HG03571 (cell line): Measurements from ENCODE around the gene OST4.

Experiments
- ATAC-seq: cut with Tn5 transposase; IDR thresholded peaks from one replicate; pipeline ENCODE4 v1.9.1; 2021; ENCODE audit not compliant: unreplicated experiment

The OST4 gene

GRCh38 chr2:27027211-27027651 lies 44.2 kb downstream of the OST4 start:
- no peak for ATAC-seq

- no peak for ATAC-seq
Observed at GRCh38 chr2:27025861-27026851, 45.3 kb downstream of the OST4 start.

- ATAC-seq = no peak
Observed at GRCh38 chr2:27025281-27025800, 46.1 kb downstream of the OST4 start.

- ATAC-seq = no peak
Observed at GRCh38 chr2:27024812-27025211, 46.6 kb downstream of the OST4 start.

- ATAC-seq = no peak
Observed at GRCh38 chr2:27024188-27024587, 47.3 kb downstream of the OST4 start.

- ATAC-seq = no peak
Observed at GRCh38 chr2:27023740-27024139, 47.7 kb downstream of the OST4 start.

- no peak for ATAC-seq
Observed at GRCh38 chr2:27021253-27022049, 50.0 kb downstream of the OST4 start.
